Dendritic cell treated with granulocyte-macrophage colony-stimulating factor and Interleukin-4, amounts not matched to agents 40 ng/mL and 50 ng/mL, for 4 days (primary cell): ENCODE measurements around the gene ATG7.

Experiments used
- H3K27ac Mint-ChIP-seq: one replicate; pipeline ENCODE4 v1.8.0; 2022; ENCODE audit warnings: mild to moderate bottlenecking, mixed read lengths
- H3K27me3 Mint-ChIP-seq: one replicate; pipeline ENCODE4 v1.8.0; 2022; ENCODE audit warnings: mild to moderate bottlenecking, mixed read lengths
- H3K36me3 Mint-ChIP-seq: one replicate; pipeline ENCODE4 v1.8.0; 2022; ENCODE audit warnings: low read depth, mixed read lengths
- H3K4me1 Mint-ChIP-seq: one replicate; pipeline ENCODE4 v1.8.0; 2022; ENCODE audit warnings: low read depth, mixed read lengths
- H3K4me3 Mint-ChIP-seq: one replicate; pipeline ENCODE4 v1.8.0; 2022; ENCODE audit warnings: mild to moderate bottlenecking, moderate library complexity, mixed read lengths
- H3K9me3 Mint-ChIP-seq: one replicate; pipeline ENCODE4 v1.8.0; 2022; ENCODE audit warnings: mixed read lengths
- intact Hi-C: fragments of 100-400 bp; cut with micrococcal nuclease; formaldehyde crosslinking; loops from one replicate; pipeline ENCODE4 v1.15.0; 2022

The ATG7 gene

DNA sequence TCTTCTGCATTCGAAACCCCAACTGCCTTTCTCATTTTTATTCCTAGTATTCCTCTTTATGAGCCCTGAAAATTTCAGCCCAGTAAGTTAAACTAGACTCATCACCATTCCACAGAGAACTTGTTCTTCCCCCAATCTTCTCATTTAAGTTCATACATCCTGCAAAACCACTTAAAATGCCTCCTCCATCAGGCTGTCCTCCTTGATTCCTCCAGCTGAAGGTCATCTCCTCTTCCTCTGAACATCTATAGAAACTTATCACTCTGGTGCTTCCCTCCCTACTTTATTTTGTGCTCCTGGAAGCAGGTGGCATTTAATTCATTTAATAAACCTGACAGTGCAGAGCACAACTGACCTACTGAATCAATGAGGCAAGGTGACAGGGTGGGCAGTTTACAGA, 333.2 kb downstream of the ATG7 start:
- H3K27me3 Mint-ChIP-seq, result no peaks in the 10 kb centered on the region
- peaks cover 23% of the 10 kb centered on the region for H3K4me1 Mint-ChIP-seq
- intact Hi-C loops, result no loop called here
- H3K27ac Mint-ChIP-seq, result no peak overlapping the region
- peaks cover 36% of the 10 kb centered on the region for H3K36me3 Mint-ChIP-seq
- H3K9me3 Mint-ChIP-seq, result no peaks in the 10 kb centered on the region
- H3K4me3 Mint-ChIP-seq, result no peak overlapping the region

DNA sequence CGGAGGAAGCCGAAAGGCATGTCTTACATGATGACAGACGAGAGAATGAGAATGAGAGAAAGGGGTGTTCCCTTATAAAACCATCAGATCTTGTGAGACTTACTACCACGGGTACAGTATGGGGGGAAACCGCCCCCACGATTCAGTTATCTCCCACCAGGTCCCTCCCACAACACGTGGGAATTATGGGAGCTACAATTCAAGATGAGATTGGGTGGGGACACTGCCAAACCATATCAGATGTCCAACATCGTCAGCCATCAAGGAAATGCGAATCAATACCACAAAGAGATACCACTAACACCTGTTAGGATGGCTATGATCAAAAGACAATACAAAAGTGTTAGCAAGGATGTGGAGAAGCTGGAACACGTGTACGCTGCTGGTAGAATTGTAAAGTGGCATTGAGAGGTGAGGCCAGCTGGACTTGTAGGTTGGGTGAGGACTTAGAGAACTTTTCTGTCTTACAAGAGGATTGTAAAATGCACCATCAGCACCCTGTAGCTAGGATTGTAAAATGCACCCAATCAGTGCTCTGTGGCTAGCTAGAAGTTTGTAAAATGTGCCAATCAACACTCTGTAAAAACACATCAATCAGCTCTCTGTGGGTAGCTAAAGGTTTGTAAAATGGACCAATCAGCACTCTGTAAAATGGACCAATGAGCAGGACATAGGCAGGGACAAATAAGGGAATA, 334.0 kb downstream of the ATG7 start:
- peaks cover 23% of the 10 kb centered on the region for H3K4me1 Mint-ChIP-seq
- no peak overlapping the region for H3K27ac Mint-ChIP-seq
- peaks cover 33% of the 10 kb centered on the region for H3K36me3 Mint-ChIP-seq
- intact Hi-C loops, result no loop called here
- H3K4me3 Mint-ChIP-seq, result no peak overlapping the region
- no peaks in the 10 kb centered on the region for H3K27me3 Mint-ChIP-seq
- H3K9me3 Mint-ChIP-seq, result no peaks in the 10 kb centered on the region

DNA sequence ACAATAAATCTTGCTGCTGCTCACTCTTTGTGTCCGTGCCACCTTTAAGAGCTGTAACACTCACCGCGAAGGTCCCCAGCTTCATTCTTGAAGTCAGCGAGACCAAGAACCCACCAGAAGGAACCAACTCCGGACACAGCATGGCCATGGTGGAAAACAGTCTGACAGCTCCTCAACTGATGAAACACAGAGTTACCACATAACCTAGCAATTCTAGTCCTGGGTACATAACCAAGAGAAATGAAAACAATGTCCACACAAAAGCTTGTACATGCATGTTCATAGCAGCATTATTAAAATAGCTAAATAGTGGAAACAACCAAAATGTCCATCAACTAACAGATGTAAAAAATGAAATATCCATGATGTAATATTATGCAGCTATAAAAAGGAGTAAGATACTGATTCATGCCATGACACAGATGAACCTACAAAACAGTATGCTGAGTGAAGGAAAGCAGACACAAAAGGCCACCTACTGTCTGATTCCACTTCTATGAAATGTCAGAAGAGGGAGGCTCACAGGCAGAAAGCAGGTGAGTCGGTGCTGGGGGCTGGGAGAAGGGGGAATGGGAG, 334.8 kb downstream of the ATG7 start:
- Mint-ChIP-seq H3K27me3 (no peaks in the 10 kb centered on the region), H3K4me3 (no peak overlapping the region), H3K9me3 (no peaks in the 10 kb centered on the region), H3K4me1 (peaks cover 23% of the 10 kb centered on the region), H3K36me3 (peaks cover 31% of the 10 kb centered on the region), H3K27ac (no peak overlapping the region)
- intact Hi-C loops, result no loop called here
